Measurements from ENCODE around the gene DNAJC6. TPM values are rescaled to one million over a fixed set of nuclear protein-coding genes. Genes with fewer than 3 reads are reported as not detected.
"Not testable (repeated sequence)": the region's sequence is repeated elsewhere in the genome, so short reads cannot be mapped to it uniquely, and the experiment has no call there.

The DNAJC6 gene
- total RNA-seq, 2 experiments from 2014 or later, result 4.1 to 6.2 TPM

- no peak for ATAC-seq
- Mint-ChIP-seq H3K9me3 (ENCODE audit: low read depth) (no peaks in the 10 kb centered on the region), H3K27ac (no peak overlapping the region), H3K36me3 (no peaks in the 10 kb centered on the region), H3K4me3 (no peak overlapping the region), H3K27me3 (no peaks in the 10 kb centered on the region), H3K4me1 (no peaks in the 10 kb centered on the region)
- DNase-seq, result no peak
- CTCF ChIA-PET, result no interaction called here
Measured at GRCh38 chr1:65346190-65346589, 36.8 kb downstream of the DNAJC6 start.

DNA sequence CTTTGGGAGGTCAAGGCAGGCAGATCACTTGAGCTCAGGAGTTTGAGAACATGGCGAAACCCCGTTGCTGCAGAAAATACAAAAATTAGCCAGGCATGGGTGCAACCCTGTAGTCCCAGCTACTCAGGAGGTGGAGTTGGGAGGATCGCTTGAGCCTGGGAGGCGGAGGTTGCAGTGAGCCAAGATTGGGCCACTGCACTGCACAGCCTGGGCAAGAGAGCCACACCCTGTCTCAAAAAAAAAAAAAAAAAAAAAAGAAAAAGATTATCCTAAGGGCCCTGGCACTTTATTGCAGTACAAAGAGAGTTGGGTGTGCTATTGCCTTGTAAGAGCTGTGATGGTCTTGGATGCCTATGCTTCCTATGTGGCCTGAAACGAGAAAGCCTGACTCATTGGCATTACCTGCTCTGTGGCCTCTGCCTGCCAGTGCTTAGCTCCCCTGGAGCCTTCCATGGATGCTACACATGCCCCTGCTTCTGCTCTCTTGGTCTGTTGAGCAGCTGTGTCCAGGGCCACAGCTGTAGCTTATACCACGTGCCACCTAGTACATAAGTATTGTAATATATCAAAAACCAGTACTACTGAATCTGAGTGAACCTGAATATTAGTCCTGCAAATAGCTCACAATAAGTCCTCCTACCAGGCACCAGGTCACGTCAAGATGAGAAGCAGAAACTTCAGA lies 45.8 kb downstream of the DNAJC6 start:
- ATAC-seq (no peak), DNase-seq (no peak)
- H3K27ac Mint-ChIP-seq, result no peak overlapping the region
- peaks cover 4% of the 10 kb centered on the region for H3K36me3 Mint-ChIP-seq
- H3K4me1 Mint-ChIP-seq, result peaks cover 3% of the 10 kb centered on the region
- no peak overlapping the region for H3K4me3 Mint-ChIP-seq
- H3K9me3 Mint-ChIP-seq (ENCODE audit: low read depth), result no peaks in the 10 kb centered on the region
- CTCF ChIA-PET, result interaction anchor here (1.0 kb wide), 1 partner anchor 332 kb away, joined by 3 read pairs; no protein-coding TSS in a partner anchor
- H3K27me3 Mint-ChIP-seq, result no peaks in the 10 kb centered on the region

- H3K36me3 Mint-ChIP-seq, result peaks cover 4% of the 10 kb centered on the region
- DNase-seq (no peak), ATAC-seq (no peak)
- no peak overlapping the region for H3K4me3 Mint-ChIP-seq
- H3K4me1 Mint-ChIP-seq, result peaks cover 3% of the 10 kb centered on the region
- H3K27ac Mint-ChIP-seq, result no peak overlapping the region
- H3K27me3 Mint-ChIP-seq, result no peaks in the 10 kb centered on the region
- CTCF ChIA-PET, result no interaction called here
- no peaks in the 10 kb centered on the region for H3K9me3 Mint-ChIP-seq (ENCODE audit: low read depth)
Measured at GRCh38 chr1:65357291-65357960, 48.1 kb downstream of the DNAJC6 start.

DNA sequence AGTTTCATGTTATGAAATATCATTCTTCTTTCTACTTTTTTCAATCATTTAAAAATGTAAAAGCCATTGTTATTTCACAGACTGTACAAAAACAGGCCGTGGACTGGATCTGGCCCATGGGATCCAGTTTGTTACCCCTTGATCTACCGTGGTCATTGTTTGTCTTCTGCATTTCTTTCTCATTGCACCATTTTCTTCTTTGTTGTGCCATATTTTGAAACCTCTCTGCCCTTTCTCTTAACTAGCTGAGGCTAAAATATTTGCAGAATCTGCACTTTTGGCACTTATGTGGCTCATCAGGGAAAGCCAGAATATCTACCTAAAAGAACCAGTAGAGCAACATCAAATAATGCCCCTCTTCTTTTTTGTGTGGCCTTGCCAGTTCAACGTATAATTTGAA lies 50.5 kb downstream of the DNAJC6 start:
- CTCF ChIA-PET, result no interaction called here
- ATAC-seq (no peak), DNase-seq (no peak)
- no peaks in the 10 kb centered on the region for H3K4me1 Mint-ChIP-seq
- no peak overlapping the region for H3K4me3 Mint-ChIP-seq
- peaks cover 4% of the 10 kb centered on the region for H3K36me3 Mint-ChIP-seq
- H3K27ac Mint-ChIP-seq, result no peak overlapping the region
- H3K27me3 Mint-ChIP-seq, result no peaks in the 10 kb centered on the region
- no peaks in the 10 kb centered on the region for H3K9me3 Mint-ChIP-seq (ENCODE audit: low read depth)

DNA sequence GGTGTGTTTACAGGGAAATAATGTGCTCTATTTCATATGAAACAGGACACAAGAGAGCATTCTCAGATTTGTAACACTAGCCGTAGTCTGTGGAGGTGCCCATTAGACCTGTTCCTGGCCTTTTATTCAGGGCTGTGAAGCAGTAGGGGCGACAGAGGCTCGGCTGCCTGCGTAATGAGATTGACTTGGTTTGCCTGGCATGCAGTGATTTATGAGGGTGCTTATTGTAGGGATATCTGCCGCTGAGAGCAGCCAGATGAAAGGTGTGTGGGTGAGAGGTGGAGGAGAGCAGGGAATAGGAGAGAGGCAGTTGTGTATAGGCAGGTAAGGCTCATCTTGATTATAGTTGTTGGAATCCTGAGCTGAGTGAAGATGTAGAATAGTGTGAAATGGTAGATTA lies 51.3 kb downstream of the DNAJC6 start:
- Mint-ChIP-seq H3K27ac (no peak overlapping the region), H3K4me3 (no peak overlapping the region), H3K27me3 (no peaks in the 10 kb centered on the region), H3K4me1 (no peaks in the 10 kb centered on the region), H3K36me3 (peaks cover 4% of the 10 kb centered on the region), H3K9me3 (ENCODE audit: low read depth) (no peaks in the 10 kb centered on the region)
- DNase-seq (no peak), ATAC-seq (no peak)
- CTCF ChIA-PET, result no interaction called here

DNA sequence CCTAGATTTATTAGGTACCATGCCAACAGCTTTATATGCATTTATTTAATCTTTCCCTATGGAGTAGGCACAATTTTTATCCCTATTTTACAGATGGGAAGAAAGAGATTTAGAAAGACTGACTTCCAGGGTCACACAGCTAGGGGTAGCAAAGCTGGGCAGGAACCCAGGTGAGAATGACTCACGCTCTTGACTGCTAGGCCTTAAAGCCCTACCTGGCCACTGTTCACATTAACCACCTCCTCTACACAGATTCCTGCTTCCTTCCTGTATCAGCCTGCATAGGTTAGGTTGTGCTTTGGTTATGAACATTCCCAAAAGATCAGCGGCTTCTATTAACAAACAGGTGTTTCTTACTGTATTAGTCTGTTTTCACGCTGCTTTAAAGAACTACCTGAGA lies 53.2 kb downstream of the DNAJC6 start:
- DNase-seq (no peak), ATAC-seq (no peak)
- CTCF ChIA-PET, result interaction anchor here (0.5 kb wide), 1 partner anchor 27 kb away, joined by 3 read pairs; no protein-coding TSS in a partner anchor
- Mint-ChIP-seq H3K4me1 (no peaks in the 10 kb centered on the region), H3K27ac (no peak overlapping the region), H3K27me3 (no peaks in the 10 kb centered on the region), H3K36me3 (peaks cover 6% of the 10 kb centered on the region), H3K9me3 (ENCODE audit: low read depth) (no peaks in the 10 kb centered on the region), H3K4me3 (no peak overlapping the region)

DNA sequence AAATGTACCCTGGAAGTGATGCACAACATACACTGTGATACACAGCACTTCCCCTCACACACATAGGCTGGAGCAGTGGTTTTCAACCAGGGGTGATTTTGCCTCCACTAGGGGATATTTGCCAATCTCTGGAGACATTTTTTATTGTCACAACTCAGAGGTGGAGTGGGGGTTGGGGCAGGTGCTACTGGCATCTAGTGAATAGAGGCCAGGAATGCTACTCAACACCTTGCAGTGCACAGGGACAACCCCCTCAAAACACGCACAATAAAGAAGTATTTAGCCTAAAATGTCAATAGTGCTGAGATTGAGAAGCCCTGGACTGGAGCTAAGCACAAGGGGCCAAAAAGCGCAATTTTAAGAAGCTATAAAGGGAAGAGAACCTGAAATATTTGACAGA lies 54.1 kb downstream of the DNAJC6 start:
- Mint-ChIP-seq H3K27ac (no peak overlapping the region), H3K36me3 (peaks cover 7% of the 10 kb centered on the region), H3K4me3 (no peak overlapping the region), H3K27me3 (no peaks in the 10 kb centered on the region), H3K9me3 (ENCODE audit: low read depth) (no peaks in the 10 kb centered on the region), H3K4me1 (no peaks in the 10 kb centered on the region)
- DNase-seq (no peak), ATAC-seq (no peak)
- CTCF ChIA-PET, result no interaction called here

DNA sequence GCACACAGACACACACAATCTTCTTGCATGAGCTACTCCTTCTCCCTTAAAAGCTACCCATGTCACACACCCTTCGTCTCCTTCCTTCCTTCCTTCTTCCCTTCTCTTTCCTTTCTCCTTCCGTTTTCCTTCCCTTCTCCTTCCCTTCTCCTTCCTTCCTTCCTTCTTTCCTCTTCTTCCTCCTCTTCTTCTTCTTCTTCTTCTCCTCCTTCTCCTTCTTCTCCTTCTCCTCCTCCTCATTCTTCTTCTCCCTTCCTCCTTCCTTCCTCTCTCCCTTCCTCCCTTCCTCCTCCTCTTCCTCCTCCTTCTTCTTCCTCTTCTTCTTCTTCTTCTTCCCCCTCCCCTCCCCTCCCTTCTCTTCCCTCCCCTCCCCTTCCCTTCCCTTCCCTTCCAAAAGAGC lies 59.1 kb downstream of the DNAJC6 start:
- Mint-ChIP-seq H3K9me3 (ENCODE audit: low read depth) (no peaks in the 10 kb centered on the region), H3K36me3 (peaks cover 6% of the 10 kb centered on the region), H3K27ac (no peak overlapping the region), H3K4me1 (peaks cover 7% of the 10 kb centered on the region), H3K27me3 (no peaks in the 10 kb centered on the region), H3K4me3 (no peak overlapping the region)
- DNase-seq (no peak), ATAC-seq (no peak)
- CTCF ChIA-PET, result no interaction called here

- H3K9me3 Mint-ChIP-seq (ENCODE audit: low read depth), result peaks cover 2% of the 10 kb centered on the region
- CTCF ChIA-PET, result interaction anchor here (1.0 to 1.7 kb wide), 2 partner anchors 13 to 32 kb away, joined by 3 to 4 read pairs; no protein-coding TSS in a partner anchor
- H3K4me1 Mint-ChIP-seq, result peaks cover 7% of the 10 kb centered on the region
- ATAC-seq, result no peak
- no peak overlapping the region for H3K27ac Mint-ChIP-seq
- H3K36me3 Mint-ChIP-seq, result peaks cover 14% of the 10 kb centered on the region
- DNase-seq, result no peak
- no peak overlapping the region for H3K4me3 Mint-ChIP-seq
- no peaks in the 10 kb centered on the region for H3K27me3 Mint-ChIP-seq
Measured at GRCh38 chr1:65371544-65371943, 62.2 kb downstream of the DNAJC6 start.

DNA sequence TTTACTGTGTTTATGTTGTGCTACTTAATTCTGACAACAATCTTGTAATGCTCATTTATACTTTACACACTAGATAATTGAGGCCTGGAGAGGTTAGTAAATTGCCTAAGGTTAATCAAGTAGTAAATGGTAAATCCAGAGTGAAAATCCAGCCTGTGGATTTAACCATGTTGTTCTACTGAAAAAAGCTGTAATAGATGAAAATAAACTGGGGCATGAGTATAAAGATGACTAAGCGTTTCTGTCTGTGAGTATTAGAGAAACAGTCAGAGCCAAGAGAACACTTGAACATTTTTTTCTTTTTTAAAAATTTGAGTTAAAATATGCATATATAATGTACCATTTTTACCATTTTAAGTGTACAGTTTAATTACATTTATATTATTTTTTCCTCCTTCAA lies 63.2 kb downstream of the DNAJC6 start:
- Mint-ChIP-seq H3K9me3 (ENCODE audit: low read depth) (peaks cover 2% of the 10 kb centered on the region), H3K27ac (no peak overlapping the region), H3K4me1 (peaks cover 7% of the 10 kb centered on the region), H3K27me3 (no peaks in the 10 kb centered on the region), H3K4me3 (no peak overlapping the region), H3K36me3 (peaks cover 17% of the 10 kb centered on the region)
- CTCF ChIA-PET, result interaction anchor here (1.0 kb wide), 1 partner anchor 14 kb away, joined by 3 read pairs; no protein-coding TSS in a partner anchor
- ATAC-seq, result no peak
- DNase-seq, result no peak

GRCh38 chr1:65377496-65378246 lies 68.3 kb downstream of the DNAJC6 start:
- peaks cover 3% of the 10 kb centered on the region for H3K27me3 Mint-ChIP-seq
- peaks cover 2% of the 10 kb centered on the region for H3K9me3 Mint-ChIP-seq (ENCODE audit: low read depth)
- DNase-seq, result no peak
- CTCF ChIA-PET, result no interaction called here
- peaks cover 30% of the 10 kb centered on the region for H3K36me3 Mint-ChIP-seq
- H3K4me1 Mint-ChIP-seq, result peaks cover 4% of the 10 kb centered on the region
- H3K4me3 Mint-ChIP-seq, result no peak overlapping the region
- ATAC-seq, result no peak
- no peak overlapping the region for H3K27ac Mint-ChIP-seq

DNA sequence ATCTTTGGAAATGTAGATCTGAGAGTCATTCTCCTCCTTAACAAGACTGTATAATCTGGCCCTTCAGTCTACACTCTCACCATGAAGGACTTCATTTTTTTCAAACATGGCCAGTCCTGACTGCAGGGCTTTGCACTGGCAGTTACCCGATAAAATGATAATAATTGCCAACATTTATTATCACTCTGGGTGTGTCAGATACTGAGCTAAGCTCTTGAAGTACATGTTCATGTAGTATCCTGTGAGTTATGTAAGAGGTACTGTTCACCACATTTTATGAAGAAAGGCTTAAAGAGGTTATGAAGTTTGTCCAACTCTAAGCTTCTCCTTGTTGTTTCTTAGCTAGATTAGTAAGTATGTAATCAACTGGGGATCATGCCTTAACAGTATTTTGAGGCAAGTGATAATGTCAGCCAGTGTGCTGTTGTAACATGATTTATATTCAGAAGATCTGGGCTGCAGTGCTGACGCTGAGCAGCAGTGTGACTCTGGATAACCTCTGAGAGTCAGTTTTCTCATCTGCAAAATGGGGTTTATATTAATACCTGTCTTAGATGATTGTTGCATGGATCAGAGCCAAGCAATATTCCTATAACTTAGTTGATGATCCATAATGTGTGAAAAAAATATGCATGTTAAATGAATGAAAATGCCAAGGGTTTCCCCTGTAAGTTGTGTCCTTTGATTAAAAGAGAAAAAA lies 69.1 kb downstream of the DNAJC6 start:
- no peak overlapping the region for H3K4me3 Mint-ChIP-seq
- ATAC-seq (no peak), DNase-seq (no peak)

DNA sequence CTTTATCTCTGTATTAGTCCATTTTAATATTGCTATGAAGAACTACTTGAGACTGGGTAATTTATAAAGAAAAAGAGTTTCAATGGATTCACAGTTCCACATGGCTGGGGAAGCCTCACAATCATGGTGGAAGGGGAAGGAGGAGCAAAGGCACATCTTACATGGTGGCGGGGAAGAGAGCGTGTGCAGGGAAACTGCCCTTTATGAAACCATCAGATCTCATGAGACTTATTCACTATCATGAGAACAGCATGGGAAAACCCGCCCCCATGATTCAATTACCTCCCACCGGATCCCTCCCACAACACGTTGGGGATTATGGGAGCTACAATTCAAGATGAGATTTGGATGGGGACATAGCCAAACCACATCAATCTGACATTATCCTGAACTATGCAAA lies 75.1 kb downstream of the DNAJC6 start:
- not testable (repeated sequence) for H3K27ac Mint-ChIP-seq; DNase-seq; ATAC-seq; H3K27me3 Mint-ChIP-seq; H3K9me3 Mint-ChIP-seq (ENCODE audit: low read depth); H3K4me1 Mint-ChIP-seq; H3K4me3 Mint-ChIP-seq
- peaks cover 51% of the 10 kb centered on the region for H3K36me3 Mint-ChIP-seq
- CTCF ChIA-PET, result interaction anchor here (1.0 to 1.5 kb wide), 3 partner anchors 8 to 303 kb away, joined by 3 read pairs; no protein-coding TSS in a partner anchor

More for the DNA sequence above, 69.1 kb downstream of the DNAJC6 start:
- H3K9me3 Mint-ChIP-seq (ENCODE audit: low read depth), result peaks cover 2% of the 10 kb centered on the region
- peaks cover 37% of the 10 kb centered on the region for H3K36me3 Mint-ChIP-seq
- H3K27me3 Mint-ChIP-seq, result peaks cover 3% of the 10 kb centered on the region
- no peaks in the 10 kb centered on the region for H3K4me1 Mint-ChIP-seq
- H3K27ac Mint-ChIP-seq, result no peak overlapping the region
- CTCF ChIA-PET, result no interaction called here

Data from activated CD8-positive, alpha-beta memory T cell treated with anti-CD3 and anti-CD28 coated beads, Interleukin-2, amount 10 ng/mL, durations not matched to agents 7 days and 5 days (primary cell).